Liver (tissue), 9 donors: ENCODE data around the gene DERL3. TPM values are rescaled to one million over a fixed set of nuclear protein-coding genes. Genes with fewer than 3 reads are reported as not detected.

Experiments
- DNase-seq: peaks from one replicate; pipeline ENCODE4 v3.0.0-alpha.2; 2017; ENCODE audit warnings: low spot score
- H3K27ac ChIP-seq, 2 donors: one replicate each; pipeline ENCODE4 v1.7.0; 2013; ENCODE audit warnings: inconsistent platforms in 2 of 2, low read length in 2 of 2, control low read depth in 1 of 2, low read depth in 1 of 2, mild to moderate bottlenecking in 1 of 2
- H3K27me3 ChIP-seq, 4 donors: one replicate each; pipeline versions ENCODE4 v1.6.1 to v1.7.0; 2013; ENCODE audit warnings: low read length in 3 of 4, inconsistent platforms in 1 of 4, mild to moderate bottlenecking in 1 of 4, moderate library complexity in 1 of 4; ENCODE audit not compliant: control insufficient read depth in 4 of 4, insufficient read depth in 4 of 4
- H3K36me3 ChIP-seq, 4 donors: one replicate each; pipeline versions ENCODE4 v1.6.1 to v1.7.0; 2013; ENCODE audit warnings: low read length in 3 of 4, mild to moderate bottlenecking in 3 of 4, low read depth in 1 of 4, moderate library complexity in 1 of 4; ENCODE audit not compliant: control insufficient read depth in 4 of 4, insufficient read depth in 3 of 4
- H3K4me1 ChIP-seq, 4 donors: one replicate each; pipeline versions ENCODE4 v1.6.1 to v1.7.0; 2013; ENCODE audit warnings: low read length in 3 of 4, mild to moderate bottlenecking in 3 of 4, moderate library complexity in 1 of 4; ENCODE audit not compliant: control insufficient read depth in 4 of 4, insufficient read depth in 4 of 4
- H3K4me3 ChIP-seq, 3 donors: one replicate each; pipeline versions ENCODE4 v1.6.1 to v1.7.0; 2013; ENCODE audit warnings: low read length in 3 of 3, control low read depth in 1 of 3, low read depth in 1 of 3, mild to moderate bottlenecking in 1 of 3
- H3K9ac ChIP-seq, 2 donors: one replicate each; pipeline ENCODE4 v1.7.0; 2013; ENCODE audit warnings: low read length in 2 of 2, mild to moderate bottlenecking in 2 of 2, moderate library complexity in 2 of 2, control low read depth in 1 of 2, low read depth in 1 of 2
- H3K9me3 ChIP-seq, 4 donors: one replicate each; pipeline versions ENCODE4 v1.6.1 to v1.7.0; 2013; ENCODE audit warnings: low read length in 3 of 4; ENCODE audit not compliant: control insufficient read depth in 4 of 4
- EGR1 ChIP-seq, 2 donors: IDR thresholded peaks; 2 replicates each; pipeline ENCODE4 v1.6.1; 2016 to 2018; ENCODE audit warnings: antibody characterized with exemption in 2 of 2, low read depth in 2 of 2
- FOXA1 ChIP-seq: IDR thresholded peaks from 2 replicates; pipeline ENCODE4 v1.6.1; 2016; ENCODE audit warnings: antibody characterized with exemption
- FOXA2 ChIP-seq: IDR thresholded peaks from 2 replicates; pipeline ENCODE4 v1.6.1; 2016; ENCODE audit warnings: antibody characterized with exemption
- GABPA ChIP-seq, 2 donors: IDR thresholded peaks in 1 of 2; conservative IDR thresholded peaks in 1 of 2; 2 replicates each; pipeline ENCODE4 v1.6.1; 2016; ENCODE audit warnings: antibody characterized with exemption in 2 of 2, mild to moderate bottlenecking in 1 of 2, moderate library complexity in 1 of 2
- HNF4A ChIP-seq, 2 donors: conservative IDR thresholded peaks; 2 replicates each; pipeline ENCODE4 v1.6.1; 2016; ENCODE audit warnings: antibody characterized with exemption in 2 of 2, mild to moderate bottlenecking in 2 of 2
- HNF4G ChIP-seq: IDR thresholded peaks from 2 replicates; pipeline ENCODE4 v1.6.1; 2016; ENCODE audit warnings: antibody characterized with exemption
- JUND ChIP-seq, 2 donors: IDR thresholded peaks; 2 replicates each; pipeline ENCODE4 v1.6.1; 2016; ENCODE audit warnings: antibody characterized with exemption in 2 of 2
- NR2F2 ChIP-seq: IDR thresholded peaks from 2 replicates; pipeline ENCODE4 v1.6.1; 2016; ENCODE audit warnings: antibody characterized with exemption
- RAD21 ChIP-seq, 2 donors: IDR thresholded peaks; 2 replicates each; pipeline ENCODE4 v1.6.1; 2016; ENCODE audit warnings: antibody characterized with exemption in 2 of 2, mild to moderate bottlenecking in 2 of 2
- RXRA ChIP-seq, 2 donors: IDR thresholded peaks; 2 replicates each; pipeline ENCODE4 v1.6.1; 2017 to 2018; ENCODE audit warnings: antibody characterized with exemption in 2 of 2, mild to moderate bottlenecking in 1 of 2
- SP1 ChIP-seq: IDR thresholded peaks from 2 replicates; pipeline ENCODE4 v1.6.1; 2018; ENCODE audit warnings: antibody characterized with exemption, mild to moderate bottlenecking
- TAF1 ChIP-seq: conservative IDR thresholded peaks from 2 replicates; pipeline ENCODE4 v1.6.1; 2016; ENCODE audit warnings: antibody characterized with exemption, mild to moderate bottlenecking
- YY1 ChIP-seq: IDR thresholded peaks from 2 replicates; pipeline ENCODE4 v1.6.1; 2016; ENCODE audit warnings: antibody characterized with exemption, mild to moderate bottlenecking
- WGBS: extraction: QIAGEN DNeasy Blood & Tissue Kit; methylation state at CpG from one replicate; pipeline ENCODE4 v1.1.7; 2013; 5-methylcytosine and 5-hydroxymethylcytosine counted together
- polyA plus RNA-seq, 2 donors: library from polyadenylated mRNA; stranded (reverse) in 1 of 2; unstranded in 1 of 2; fragments of 200-250 nt in 1 of 2; fragments of >200 nt in 1 of 2; fragmentation: Nextera tagmentation in 1 of 2; extraction: Ambion mirVana in 1 of 2; gene quantifications; one replicate each; pipeline versions ENCODE4 v1.2.1 to v1.2.3, GENCODE V29; 2013 to 2015
- total RNA-seq, 2 donors: library from RNA; depleted of rRNA; stranded (reverse); fragments of >200 nt; gene quantifications; one replicate each; pipeline ENCODE4 v1.2.3, GENCODE V29; 2014
- TF ChIP-seq, protein P1 (sequence below): IDR thresholded peaks from 2 replicates; pipeline ENCODE4 v1.6.1; 2016; ENCODE audit warnings: antibody characterized with exemption
- TF ChIP-seq, protein P2 (sequence below): IDR thresholded peaks from 2 replicates; pipeline ENCODE4 v1.6.1; 2016; ENCODE audit warnings: antibody characterized with exemption
- TF ChIP-seq, protein P3 (sequence below): IDR thresholded peaks from 2 replicates; pipeline ENCODE4 v1.6.1; 2016; ENCODE audit warnings: antibody characterized with exemption, mild to moderate bottlenecking
- TF ChIP-seq, protein P4 (sequence below): IDR thresholded peaks from 2 replicates; pipeline ENCODE4 v1.6.1; 2016; ENCODE audit warnings: antibody characterized with exemption
- TF ChIP-seq, protein P5 (sequence below): fragments of 150-350 bp; IDR thresholded peaks from 2 replicates; pipeline ENCODE4 v1.5.1; 2017; ENCODE audit warnings: improper control_type of control experiment, low read depth, low read length; ENCODE audit not compliant: missing input control
- donor health status: healthy.
- donor health status: healthy.
- donor health status: healthy.
- donor health status: healthy.
- donor health status: healthy.

The DERL3 gene
- total and polyA plus RNA-seq, 4 donors = 1.0 to 9.3 (median 3.9) TPM

DNA sequence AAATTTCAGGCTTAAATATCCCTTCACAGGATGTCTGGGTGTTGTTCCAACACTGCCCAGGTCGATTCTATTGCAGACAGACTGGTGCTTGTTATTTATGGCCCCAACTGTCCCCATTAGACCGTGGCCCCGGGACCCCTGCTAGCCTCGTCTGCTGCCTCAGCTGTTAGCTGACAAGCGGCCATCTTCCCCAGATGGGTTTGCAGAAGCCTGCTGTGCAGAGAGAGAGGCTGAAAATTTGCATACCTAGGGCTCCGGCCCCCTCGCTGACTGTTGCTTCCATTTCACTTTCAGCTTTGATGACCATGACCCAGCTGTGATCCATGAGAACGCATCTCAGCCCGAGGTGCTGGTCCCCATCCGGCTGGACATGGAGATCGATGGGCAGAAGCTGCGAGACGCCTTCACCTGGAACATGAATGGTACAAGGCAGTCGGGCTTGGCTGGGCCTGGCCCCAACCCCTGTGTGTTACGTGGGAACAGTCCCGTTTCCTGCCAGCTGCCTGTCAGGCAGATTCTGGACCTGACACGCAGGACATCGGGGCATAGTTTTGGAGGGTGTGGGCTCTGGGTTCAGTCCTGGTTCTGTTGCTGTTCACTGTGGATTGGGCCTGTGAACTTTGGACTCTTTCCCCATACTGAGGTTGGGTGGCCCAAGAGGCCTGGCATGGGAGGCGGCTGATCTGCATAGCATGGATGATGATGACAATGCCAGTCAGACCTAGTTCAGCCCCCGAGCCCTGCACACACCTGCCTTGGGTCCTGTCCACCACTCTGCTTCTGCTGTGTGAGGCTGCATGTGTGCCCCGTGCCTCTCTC is 35.6 kb downstream of the DERL3 start:
- Histone ChIP-seq H3K4me3 (no peak overlapping the region), H3K27ac (peak overlapping the region in 1 of 2 donors; percentile 25)
- 76% methylated on average over 21 of the region's 21 CpGs for WGBS

More for the DNA sequence above, 35.6 kb downstream of the DERL3 start:
- Histone ChIP-seq H3K4me1 (peaks cover 3 to 12% (median 9%) of the 10 kb centered on the region in 4 donors), H3K27me3 (no peaks in the 10 kb centered on the region), H3K36me3 (peaks cover 9 to 53% (median 26%) of the 10 kb centered on the region in 4 donors), H3K9me3 (no peaks in the 10 kb centered on the region), H3K9ac (no peak overlapping the region)
- DNase-seq = no peak
- TF ChIP-seq RAD21 (IDR thresholded peaks at IDR 0.05) (no peak), RXRA (IDR thresholded peaks at IDR 0.05) (peak in 1 of 2 donors; percentile 47), TAF1 (no peak), FOXA1 (no peak), HNF4G (peak; percentile 77), HNF4A (conservative IDR thresholded peaks at IDR 0.05) (peak; percentile 80 to 93), JUND (IDR thresholded peaks at IDR 0.05) (no peak), EGR1 (IDR thresholded peaks at IDR 0.05; ENCODE audit: low read depth in 2 of 2) (no peak), NR2F2 (no peak), FOXA2 (no peak), SP1 (peak; percentile 66), YY1 (no peak), GABPA (IDR thresholded peaks at IDR 0.05 in 1 of 2, conservative IDR thresholded peaks at IDR 0.05 in 1 of 2) (no peak)
- TF ChIP-seq, protein P1, sequence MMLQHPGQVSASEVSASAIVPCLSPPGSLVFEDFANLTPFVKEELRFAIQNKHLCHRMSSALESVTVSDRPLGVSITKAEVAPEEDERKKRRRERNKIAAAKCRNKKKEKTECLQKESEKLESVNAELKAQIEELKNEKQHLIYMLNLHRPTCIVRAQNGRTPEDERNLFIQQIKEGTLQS = no peak
- TF ChIP-seq, protein P2, sequence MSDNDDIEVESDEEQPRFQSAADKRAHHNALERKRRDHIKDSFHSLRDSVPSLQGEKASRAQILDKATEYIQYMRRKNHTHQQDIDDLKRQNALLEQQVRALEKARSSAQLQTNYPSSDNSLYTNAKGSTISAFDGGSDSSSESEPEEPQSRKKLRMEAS = no peak
- TF ChIP-seq, protein P3, sequence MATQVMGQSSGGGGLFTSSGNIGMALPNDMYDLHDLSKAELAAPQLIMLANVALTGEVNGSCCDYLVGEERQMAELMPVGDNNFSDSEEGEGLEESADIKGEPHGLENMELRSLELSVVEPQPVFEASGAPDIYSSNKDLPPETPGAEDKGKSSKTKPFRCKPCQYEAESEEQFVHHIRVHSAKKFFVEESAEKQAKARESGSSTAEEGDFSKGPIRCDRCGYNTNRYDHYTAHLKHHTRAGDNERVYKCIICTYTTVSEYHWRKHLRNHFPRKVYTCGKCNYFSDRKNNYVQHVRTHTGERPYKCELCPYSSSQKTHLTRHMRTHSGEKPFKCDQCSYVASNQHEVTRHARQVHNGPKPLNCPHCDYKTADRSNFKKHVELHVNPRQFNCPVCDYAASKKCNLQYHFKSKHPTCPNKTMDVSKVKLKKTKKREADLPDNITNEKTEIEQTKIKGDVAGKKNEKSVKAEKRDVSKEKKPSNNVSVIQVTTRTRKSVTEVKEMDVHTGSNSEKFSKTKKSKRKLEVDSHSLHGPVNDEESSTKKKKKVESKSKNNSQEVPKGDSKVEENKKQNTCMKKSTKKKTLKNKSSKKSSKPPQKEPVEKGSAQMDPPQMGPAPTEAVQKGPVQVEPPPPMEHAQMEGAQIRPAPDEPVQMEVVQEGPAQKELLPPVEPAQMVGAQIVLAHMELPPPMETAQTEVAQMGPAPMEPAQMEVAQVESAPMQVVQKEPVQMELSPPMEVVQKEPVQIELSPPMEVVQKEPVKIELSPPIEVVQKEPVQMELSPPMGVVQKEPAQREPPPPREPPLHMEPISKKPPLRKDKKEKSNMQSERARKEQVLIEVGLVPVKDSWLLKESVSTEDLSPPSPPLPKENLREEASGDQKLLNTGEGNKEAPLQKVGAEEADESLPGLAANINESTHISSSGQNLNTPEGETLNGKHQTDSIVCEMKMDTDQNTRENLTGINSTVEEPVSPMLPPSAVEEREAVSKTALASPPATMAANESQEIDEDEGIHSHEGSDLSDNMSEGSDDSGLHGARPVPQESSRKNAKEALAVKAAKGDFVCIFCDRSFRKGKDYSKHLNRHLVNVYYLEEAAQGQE = no peak
- TF ChIP-seq, protein P4, sequence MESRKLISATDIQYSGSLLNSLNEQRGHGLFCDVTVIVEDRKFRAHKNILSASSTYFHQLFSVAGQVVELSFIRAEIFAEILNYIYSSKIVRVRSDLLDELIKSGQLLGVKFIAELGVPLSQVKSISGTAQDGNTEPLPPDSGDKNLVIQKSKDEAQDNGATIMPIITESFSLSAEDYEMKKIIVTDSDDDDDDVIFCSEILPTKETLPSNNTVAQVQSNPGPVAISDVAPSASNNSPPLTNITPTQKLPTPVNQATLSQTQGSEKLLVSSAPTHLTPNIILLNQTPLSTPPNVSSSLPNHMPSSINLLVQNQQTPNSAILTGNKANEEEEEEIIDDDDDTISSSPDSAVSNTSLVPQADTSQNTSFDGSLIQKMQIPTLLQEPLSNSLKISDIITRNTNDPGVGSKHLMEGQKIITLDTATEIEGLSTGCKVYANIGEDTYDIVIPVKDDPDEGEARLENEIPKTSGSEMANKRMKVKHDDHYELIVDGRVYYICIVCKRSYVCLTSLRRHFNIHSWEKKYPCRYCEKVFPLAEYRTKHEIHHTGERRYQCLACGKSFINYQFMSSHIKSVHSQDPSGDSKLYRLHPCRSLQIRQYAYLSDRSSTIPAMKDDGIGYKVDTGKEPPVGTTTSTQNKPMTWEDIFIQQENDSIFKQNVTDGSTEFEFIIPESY = no peak
- TF ChIP-seq, protein P5, sequence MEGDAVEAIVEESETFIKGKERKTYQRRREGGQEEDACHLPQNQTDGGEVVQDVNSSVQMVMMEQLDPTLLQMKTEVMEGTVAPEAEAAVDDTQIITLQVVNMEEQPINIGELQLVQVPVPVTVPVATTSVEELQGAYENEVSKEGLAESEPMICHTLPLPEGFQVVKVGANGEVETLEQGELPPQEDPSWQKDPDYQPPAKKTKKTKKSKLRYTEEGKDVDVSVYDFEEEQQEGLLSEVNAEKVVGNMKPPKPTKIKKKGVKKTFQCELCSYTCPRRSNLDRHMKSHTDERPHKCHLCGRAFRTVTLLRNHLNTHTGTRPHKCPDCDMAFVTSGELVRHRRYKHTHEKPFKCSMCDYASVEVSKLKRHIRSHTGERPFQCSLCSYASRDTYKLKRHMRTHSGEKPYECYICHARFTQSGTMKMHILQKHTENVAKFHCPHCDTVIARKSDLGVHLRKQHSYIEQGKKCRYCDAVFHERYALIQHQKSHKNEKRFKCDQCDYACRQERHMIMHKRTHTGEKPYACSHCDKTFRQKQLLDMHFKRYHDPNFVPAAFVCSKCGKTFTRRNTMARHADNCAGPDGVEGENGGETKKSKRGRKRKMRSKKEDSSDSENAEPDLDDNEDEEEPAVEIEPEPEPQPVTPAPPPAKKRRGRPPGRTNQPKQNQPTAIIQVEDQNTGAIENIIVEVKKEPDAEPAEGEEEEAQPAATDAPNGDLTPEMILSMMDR = no peak
